Activated CD4-positive, alpha-beta T cell treated with anti-CD3 and anti-CD28 coated beads for 24 hours (primary cell): ENCODE measurements around the gene FBXL15.
A peak's percentile ranks its signal among the peaks of the same experiment; 100 is the strongest.
"Not testable (repeated sequence)": the region's sequence is repeated elsewhere in the genome, so short reads cannot be mapped to it uniquely, and the experiment has no call there.

Experiments
- DNase-seq, 2 donors: peaks; one replicate each; pipeline ENCODE4 v3.0.0-alpha.2; 2020; ENCODE audit warnings: low read depth in 2 of 2

Gene FBXL15

GRCh38 chr10:102429468-102429867 lies 8.8 kb downstream of the FBXL15 start:
- no peak for DNase-seq

GRCh38 chr10:102431452-102432124 lies 11.0 kb downstream of the FBXL15 start:
- DNase-seq, result no peak

DNA sequence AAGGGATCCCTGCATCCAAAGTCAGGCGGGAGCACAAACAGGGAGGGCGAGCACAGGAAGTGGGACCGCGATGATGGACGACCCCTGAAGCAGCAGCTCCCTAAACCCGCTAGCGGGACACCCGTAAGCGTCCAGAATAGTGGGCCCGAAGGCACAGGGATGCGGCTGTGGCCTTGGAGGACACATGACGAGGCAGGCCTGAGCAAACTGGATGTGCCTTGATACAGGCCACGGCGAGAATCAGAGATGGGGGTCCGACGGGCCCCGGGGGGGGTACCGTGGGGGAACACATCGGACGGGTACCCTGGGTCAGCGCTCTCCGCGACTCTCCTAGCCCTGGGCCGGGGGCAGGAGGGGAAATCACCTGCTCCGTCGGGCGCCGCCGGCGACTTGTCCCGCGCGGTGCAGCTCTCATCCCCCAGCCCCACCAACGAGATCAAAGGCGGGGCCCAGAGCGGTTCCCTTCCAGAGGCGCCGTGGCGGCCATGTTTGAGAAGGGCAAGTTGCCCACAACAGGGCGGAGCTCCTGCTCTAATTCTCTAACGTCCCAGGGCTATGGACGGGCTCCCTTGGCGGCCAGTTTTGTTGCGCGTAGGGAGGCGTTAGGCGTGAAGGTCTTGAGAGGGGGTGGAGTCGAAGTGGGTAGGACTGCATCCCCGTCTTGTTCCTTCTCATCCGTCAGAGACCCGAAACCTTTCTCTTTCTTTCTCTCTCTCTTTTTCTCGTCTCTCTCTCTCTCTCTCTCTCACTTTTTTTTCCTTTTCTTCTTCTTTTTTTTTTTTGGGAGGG lies 11.7 kb downstream of the FBXL15 start, which contains the start of gene CUEDC2:
CUEDC2 (minus strand) TSS at position 413 of the 789 bp plus-strand sequence. CDS start 7,386 bp downstream, outside the sequence.
- DNase-seq, result peak; percentile 98 to 99

GRCh38 chr10:102433619-102434046 lies 13.0 kb downstream of the FBXL15 start:
- no peak for DNase-seq

- DNase-seq, result no peak
Observed at GRCh38 chr10:102434394-102435132, 13.9 kb downstream of the FBXL15 start.

DNA sequence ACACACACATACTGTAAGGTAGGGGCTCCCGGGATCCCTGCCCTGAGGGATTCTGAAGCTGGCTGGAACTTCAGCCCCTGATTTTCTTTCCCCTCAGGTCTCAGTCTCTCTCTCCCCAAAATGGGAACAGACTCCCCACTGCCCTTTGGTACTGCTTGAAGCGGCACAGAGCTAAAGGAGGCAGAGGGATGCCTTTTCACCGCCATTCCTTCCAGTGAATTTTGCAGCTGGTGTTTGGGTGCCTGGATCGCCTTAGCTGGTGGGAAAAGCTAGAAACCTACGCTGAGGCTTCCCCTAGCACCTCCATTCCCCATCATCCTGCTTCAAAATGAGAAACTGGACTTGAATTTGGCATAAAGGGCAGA lies 14.5 kb downstream of the FBXL15 start:
- no peak for DNase-seq

DNA sequence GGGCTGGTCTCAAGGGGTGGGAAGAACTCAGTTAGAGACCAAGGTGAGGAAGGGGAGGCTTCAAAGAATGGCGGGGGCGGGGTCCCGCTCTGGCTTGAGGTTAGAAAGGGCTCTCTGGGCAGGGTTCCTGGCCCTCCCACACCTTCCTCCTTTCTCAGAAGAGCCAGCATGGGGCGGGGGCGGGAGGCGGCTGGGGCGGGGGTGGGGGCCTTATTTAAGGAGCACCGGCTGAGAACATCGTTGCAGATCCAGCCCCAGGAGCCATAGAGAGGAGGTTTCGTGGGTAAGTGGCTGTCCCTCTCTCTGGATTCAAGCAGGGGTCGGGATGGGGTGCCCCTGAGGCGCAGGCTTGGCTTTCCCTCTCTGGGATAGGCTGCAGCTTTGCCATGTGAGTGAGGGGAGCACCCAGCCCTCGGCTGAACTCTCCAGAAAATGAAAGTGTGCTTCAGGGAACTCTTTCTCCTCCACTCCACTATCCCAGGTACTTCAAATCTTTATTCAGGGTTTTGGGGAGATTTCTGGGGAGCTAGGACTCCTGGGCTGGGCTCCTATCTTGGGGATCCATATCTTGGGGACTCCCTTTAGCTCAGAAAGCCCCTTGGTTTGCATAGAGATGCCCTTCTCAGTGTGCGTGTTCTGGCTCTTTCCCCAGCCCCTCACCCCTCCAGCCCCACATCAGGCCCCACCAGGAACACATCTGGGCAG lies 15.0 kb downstream of the FBXL15 start:
- no peak for DNase-seq

GRCh38 chr10:102436312-102436711 lies 15.7 kb downstream of the FBXL15 start:
- no peak for DNase-seq

DNA sequence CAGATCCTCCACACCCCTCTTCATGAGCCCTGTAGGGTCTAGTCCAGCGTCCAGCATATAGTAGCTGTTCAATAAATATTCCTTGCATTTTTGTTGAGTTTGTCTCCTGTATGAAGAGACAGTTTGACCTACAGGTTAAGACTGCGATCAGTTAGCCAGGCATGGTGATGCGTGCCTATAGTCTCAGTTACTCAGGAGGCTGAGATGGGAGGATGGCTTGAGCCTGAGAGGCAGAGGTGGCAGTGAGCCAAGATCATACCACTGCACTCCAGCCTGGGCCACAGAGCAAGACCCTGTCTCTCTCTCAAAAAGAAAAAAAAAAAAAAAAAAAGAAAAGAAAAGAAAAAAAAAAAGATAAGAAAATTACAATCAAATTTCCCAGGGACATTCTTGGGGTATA lies 16.9 kb downstream of the FBXL15 start:
- DNase-seq, result no peak

DNA sequence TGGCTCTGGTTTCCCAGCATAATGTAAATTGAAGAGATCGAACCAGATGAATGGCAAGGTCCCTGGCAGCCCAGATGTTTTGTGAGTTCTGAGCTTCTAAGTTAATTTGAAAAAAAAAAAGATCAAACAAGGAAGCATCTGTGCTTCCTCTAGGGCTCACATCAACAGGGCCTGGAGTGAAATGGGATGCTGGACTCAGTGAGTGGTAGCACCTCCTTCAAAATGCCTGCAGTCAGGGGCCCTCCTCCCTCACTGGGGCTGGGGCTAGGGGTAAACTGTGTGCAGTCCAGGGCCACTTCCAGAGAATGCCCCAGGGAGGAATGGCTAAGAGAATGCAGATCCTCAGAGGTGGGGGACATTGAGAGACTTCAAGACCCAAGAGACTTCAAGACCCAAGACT lies 17.7 kb downstream of the FBXL15 start:
- DNase-seq, result no peak

GRCh38 chr10:102444851-102445250 lies 24.2 kb downstream of the FBXL15 start:
- DNase-seq, result no peak

DNA sequence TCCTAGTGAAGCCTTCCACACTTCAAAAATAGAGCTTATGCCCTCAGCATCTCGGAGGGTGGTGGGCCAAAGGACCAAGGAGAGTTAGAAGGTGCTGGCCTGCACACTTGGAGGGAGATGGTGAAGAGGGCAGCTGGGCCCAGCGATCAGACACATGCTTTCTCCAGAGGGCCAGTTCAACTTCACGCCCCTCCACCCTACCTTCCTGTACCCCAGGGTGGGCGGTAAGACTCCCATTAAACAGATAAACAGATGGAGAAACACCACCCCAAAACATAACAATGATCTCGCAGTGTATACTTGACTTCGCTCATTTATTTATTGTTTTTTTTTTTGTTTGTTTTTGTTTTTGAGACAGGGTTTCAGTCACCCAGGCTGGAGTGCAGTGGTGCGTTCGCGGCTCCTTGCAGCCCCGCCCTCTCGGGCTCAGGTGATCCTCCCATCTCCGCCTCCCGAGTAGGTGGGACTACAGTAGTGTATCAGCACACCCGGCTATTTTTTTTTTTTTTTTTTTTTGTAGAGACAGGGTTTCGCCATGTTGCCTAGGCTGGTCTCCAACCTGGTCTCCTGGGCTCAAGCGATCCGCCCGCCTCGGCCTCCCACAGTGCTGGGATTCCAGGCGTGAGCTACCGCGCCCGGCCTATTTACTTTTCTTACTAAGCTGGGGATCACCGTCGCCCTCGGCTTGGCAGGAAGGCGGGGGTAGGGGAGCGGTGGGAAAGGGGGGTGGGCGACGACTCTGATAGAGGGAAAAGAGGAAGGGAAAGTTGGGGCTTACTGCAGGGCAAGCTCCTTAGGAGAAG lies 28.9 kb downstream of the FBXL15 start:
- DNase-seq, result peak; percentile 67 to 76

GRCh38 chr10:102450124-102450373 lies 29.4 kb downstream of the FBXL15 start:
- no peak for DNase-seq

DNA sequence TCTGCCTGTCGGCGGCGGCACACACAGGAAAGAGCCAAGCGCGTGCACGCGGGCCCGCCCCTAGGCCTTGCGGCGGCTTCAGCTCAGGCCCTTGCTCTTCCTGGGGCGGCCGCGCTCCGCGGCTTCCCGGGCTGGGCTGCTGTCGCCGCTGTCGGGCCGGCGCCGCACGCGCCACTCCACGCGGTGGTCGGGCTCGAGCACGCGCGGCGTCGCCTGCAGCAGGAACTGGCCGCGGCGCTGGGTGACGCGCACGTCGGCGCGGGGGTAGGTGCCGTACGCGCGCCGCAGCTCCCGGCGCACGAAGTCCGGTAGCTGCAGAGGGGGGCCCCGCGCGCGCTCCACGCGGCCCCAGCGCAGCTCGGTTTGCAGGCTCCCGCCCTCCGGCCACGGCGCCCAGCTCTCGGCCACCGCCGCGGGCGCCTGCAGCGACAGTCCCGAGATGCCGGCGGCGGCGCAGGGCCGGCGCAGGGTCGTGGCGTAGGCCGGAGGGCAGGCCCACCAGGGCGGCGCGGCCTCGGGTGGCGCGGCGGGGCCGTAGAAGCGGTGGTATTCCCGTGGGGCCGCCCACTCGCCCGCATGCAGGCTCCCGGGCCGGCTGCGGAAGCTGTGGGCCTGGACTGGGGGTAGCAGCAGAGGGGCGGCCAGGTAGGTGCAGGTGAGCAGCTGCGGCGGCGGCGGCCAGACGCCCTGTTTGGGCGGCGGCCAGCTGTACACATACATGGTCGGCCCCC lies 29.9 kb downstream of the FBXL15 start:
- peak; percentile 67 to 71 for DNase-seq

- DNase-seq, result no peak
Observed at GRCh38 chr10:102451105-102451969, 30.7 kb downstream of the FBXL15 start, which contains the start of gene C10orf95. TSS of gene C10orf95 (minus strand) at chr10:102451543. CDS start at chr10:102451093, 450 bp downstream.

GRCh38 chr10:102452672-102453340 lies 32.2 kb downstream of the FBXL15 start:
- DNase-seq, result peak; percentile 33 to 63

DNA sequence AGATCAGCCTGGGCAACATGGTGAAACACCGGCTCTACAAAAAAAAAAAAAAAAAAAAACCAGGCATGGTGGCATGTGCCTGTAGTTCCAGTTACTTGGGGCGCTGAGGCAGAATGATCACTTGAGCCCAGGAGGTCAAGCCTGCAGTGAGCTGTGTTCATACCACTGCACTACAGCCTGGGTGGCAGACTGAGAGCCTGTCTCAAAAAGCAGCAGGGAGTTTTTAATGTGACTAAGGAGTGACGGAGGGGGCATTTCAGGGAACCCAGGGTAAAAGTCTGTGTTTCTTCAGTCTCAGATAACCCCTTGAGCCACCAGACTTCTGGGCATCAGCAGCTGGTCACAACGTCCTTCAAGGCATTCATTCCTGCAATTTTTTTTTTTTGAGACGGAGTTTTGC lies 32.9 kb downstream of the FBXL15 start:
- no peak for DNase-seq

- not testable (repeated sequence) for DNase-seq
Observed at GRCh38 chr10:102454662-102455487, 34.2 kb downstream of the FBXL15 start.
